K562 (cell line): ENCODE data around the gene KCNK7. TPM values are rescaled to one million over a fixed set of nuclear protein-coding genes. Genes with fewer than 3 reads are reported as not detected.

Experiments
- CCNT2 ChIP-seq: IDR thresholded peaks from 2 replicates; pipeline ENCODE4 v1.6.1; 2011; ENCODE audit warnings: borderline replicate concordance, low read depth, mild to moderate bottlenecking, moderate library complexity, mixed read lengths, low read length; ENCODE audit not compliant: insufficient read length; ENCODE audit errors: extremely low read depth
- CHD1 ChIP-seq: fragments of 200-600 bp; sonication (generic); IDR thresholded peaks from one replicate; pipeline ENCODE4 v1.6.1; 2012; ENCODE audit warnings: mild to moderate bottlenecking, moderate library complexity, low read length, inconsistent platforms
- CXXC5 ChIP-seq: fragments of 250-450 bp; sonication (Bioruptor Pico); IDR thresholded peaks from 2 replicates; pipeline ENCODE4 v1.8.0; 2022; ENCODE audit warnings: inconsistent platforms, mild to moderate bottlenecking, moderate library complexity
- MAZ ChIP-seq, 2 experiments: fragments of 450-650 bp in 1 of 2; sonication (generic) in 1 of 2; formaldehyde crosslinking; IDR thresholded peaks in 1 of 2; conservative IDR thresholded peaks in 1 of 2; 2 replicates each; pipeline versions ENCODE4 v1.4.0 to v1.5.0; 2020; ENCODE audit warnings: mild to moderate bottlenecking in 1 of 2, missing genetic modification reagents in 1 of 2
- NCOR1 ChIP-seq: fragments of 450-650 bp; IDR thresholded peaks from 2 replicates; pipeline ENCODE4 v1.6.1; 2016; ENCODE audit warnings: mild to moderate bottlenecking, moderate library complexity
- PHF8 ChIP-seq: fragments of 200-600 bp; sonication (generic); IDR thresholded peaks from 2 replicates; pipeline ENCODE4 v1.6.1; 2012; ENCODE audit warnings: mixed run types, mild to moderate bottlenecking, inconsistent platforms, low read length, moderate library complexity, borderline replicate concordance
- PRPF4 ChIP-seq: fragments of 200-400 bp; formaldehyde crosslinking; IDR thresholded peaks from one replicate; pipeline ENCODE4 v1.6.1; 2017; ENCODE audit warnings: low read length, low read depth, mild to moderate bottlenecking; ENCODE audit not compliant: insufficient read depth, poor library complexity, severe bottlenecking
- RB1 ChIP-seq: fragments of 450-650 bp; IDR thresholded peaks from 2 replicates; pipeline ENCODE4 v1.6.1; 2017; ENCODE audit warnings: low read depth, mild to moderate bottlenecking
- SIN3A ChIP-seq, 2 experiments: fragments of 150-350 bp in 1 of 2; IDR thresholded peaks; 2 replicates each; pipeline ENCODE4 v1.6.1; 2011 to 2016; ENCODE audit warnings: borderline replicate concordance in 2 of 2, low read depth in 2 of 2, low read length in 2 of 2, mild to moderate bottlenecking in 2 of 2, moderate library complexity in 2 of 2; ENCODE audit not compliant: control insufficient read depth in 1 of 2
- STAG1 ChIP-seq: sonication (generic); formaldehyde crosslinking; IDR thresholded peaks from 2 replicates; pipeline ENCODE4 v1.5.0; 2020; ENCODE audit warnings: missing genetic modification reagents, borderline replicate concordance
- WHSC1 ChIP-seq: IDR thresholded peaks from one replicate; pipeline ENCODE4 v1.6.1; 2012; ENCODE audit warnings: low read length, control low read depth, inconsistent platforms
- YY1 ChIP-seq, 3 experiments: IDR thresholded peaks; 2 replicates each; pipeline ENCODE4 v1.6.1; 2011; ENCODE audit warnings: low read length in 2 of 3, mild to moderate bottlenecking in 2 of 3, moderate library complexity in 2 of 3, borderline replicate concordance in 1 of 3, control low read depth in 1 of 3, low read depth in 1 of 3; ENCODE audit not compliant: insufficient read depth in 3 of 3, insufficient replicate concordance in 2 of 3, control insufficient read depth in 1 of 3, insufficient read length in 1 of 3; ENCODE audit errors: extremely low read depth in 1 of 3
- ZFP36 ChIP-seq: fragments of 150-350 bp; IDR thresholded peaks from 2 replicates; pipeline ENCODE4 v1.6.1; 2018; ENCODE audit warnings: low read length, low read depth; ENCODE audit not compliant: partially characterized antibody
- ZNF551 ChIP-seq: fragments of 250-450 bp; sonication (Bioruptor Pico); IDR thresholded peaks from 2 replicates; pipeline ENCODE4 v1.5.0; 2021; ENCODE audit warnings: mild to moderate bottlenecking, moderate library complexity
- polyA plus RNA-seq, 8 experiments: library from polyadenylated mRNA; depleted of rRNA in 4 of 8; stranded (reverse) in 5 of 8; unstranded in 3 of 8; fragments of >200 nt; fragmentation: Nextera tagmentation in 2 of 8; fragmentation: Illumina TruSeq in 1 of 8; extraction: Ambion mirVana in 2 of 8; extraction: Trizol in 1 of 8; gene quantifications; 2 replicates each; pipeline versions ENCODE4 v1.2.1 to v1.2.3, GENCODE V29; 2011 to 2014; ENCODE audit warnings: inconsistent platforms in 1 of 8, missing spikeins in 1 of 8
- total RNA-seq, 7 experiments: library from RNA; depleted of rRNA in 6 of 7; stranded (reverse); fragments of >200 nt in 6 of 7; fragmentation: Illumina TruSeq in 2 of 7; extraction: Trizol in 2 of 7; gene quantifications; 2 replicates each; pipeline versions ENCODE4 v1.2.1 to v1.2.3, GENCODE V29; 2011 to 2021; ENCODE audit warnings: low replicate concordance in 1 of 7
- TF ChIP-seq, protein P1 (sequence below): sonication (generic); formaldehyde crosslinking; IDR thresholded peaks from 2 replicates; pipeline ENCODE4 v1.8.1; 2023; ENCODE audit warnings: missing genetic modification reagents, mild to moderate bottlenecking, borderline replicate concordance
- TF ChIP-seq, protein P2 (sequence below): fragments of 450-650 bp; IDR thresholded peaks from 2 replicates; pipeline ENCODE4 v1.6.1; 2016; ENCODE audit warnings: mild to moderate bottlenecking

Gene KCNK7
- total and polyA plus RNA-seq, 9 of the 15 experiments (the other 6 are each of a cell fraction or from before 2014, with no cell fraction given): 0.07 to 0.40 TPM; not detected in 7

DNA sequence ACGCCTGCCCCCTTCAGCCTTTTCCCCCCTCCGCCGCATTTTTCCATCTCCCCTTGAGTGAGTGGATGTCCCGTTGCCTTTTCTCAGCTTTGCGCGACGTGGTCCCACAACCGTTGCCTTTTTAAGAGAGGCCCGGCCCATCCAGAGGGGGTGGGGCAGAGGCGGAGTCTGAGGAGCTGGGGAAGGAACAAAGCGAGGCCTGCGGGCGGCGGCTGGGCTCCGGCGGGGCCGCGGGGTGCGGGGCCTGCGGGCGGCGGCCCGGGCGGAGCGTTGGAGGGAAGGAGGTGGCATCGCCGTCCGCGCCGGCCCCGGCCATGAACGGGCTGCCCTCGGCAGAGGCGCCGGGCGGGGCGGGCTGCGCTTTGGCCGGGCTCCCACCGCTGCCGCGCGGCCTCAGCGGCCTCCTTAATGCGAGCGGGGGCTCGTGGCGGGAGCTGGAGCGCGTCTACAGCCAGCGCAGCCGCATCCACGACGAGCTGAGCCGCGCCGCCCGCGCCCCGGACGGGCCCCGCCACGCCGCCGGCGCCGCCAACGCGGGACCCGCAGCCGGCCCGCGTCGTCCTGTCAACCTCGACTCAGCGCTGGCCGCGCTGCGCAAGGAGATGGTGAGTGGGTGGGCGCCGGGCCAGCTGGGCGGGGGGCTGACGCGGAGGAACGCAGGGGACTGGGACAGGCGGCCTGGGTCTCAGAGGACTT lies 23.1 kb downstream of the KCNK7 start, which contains the start of gene FAM89B (continued):
- TF ChIP-seq, protein P1, sequence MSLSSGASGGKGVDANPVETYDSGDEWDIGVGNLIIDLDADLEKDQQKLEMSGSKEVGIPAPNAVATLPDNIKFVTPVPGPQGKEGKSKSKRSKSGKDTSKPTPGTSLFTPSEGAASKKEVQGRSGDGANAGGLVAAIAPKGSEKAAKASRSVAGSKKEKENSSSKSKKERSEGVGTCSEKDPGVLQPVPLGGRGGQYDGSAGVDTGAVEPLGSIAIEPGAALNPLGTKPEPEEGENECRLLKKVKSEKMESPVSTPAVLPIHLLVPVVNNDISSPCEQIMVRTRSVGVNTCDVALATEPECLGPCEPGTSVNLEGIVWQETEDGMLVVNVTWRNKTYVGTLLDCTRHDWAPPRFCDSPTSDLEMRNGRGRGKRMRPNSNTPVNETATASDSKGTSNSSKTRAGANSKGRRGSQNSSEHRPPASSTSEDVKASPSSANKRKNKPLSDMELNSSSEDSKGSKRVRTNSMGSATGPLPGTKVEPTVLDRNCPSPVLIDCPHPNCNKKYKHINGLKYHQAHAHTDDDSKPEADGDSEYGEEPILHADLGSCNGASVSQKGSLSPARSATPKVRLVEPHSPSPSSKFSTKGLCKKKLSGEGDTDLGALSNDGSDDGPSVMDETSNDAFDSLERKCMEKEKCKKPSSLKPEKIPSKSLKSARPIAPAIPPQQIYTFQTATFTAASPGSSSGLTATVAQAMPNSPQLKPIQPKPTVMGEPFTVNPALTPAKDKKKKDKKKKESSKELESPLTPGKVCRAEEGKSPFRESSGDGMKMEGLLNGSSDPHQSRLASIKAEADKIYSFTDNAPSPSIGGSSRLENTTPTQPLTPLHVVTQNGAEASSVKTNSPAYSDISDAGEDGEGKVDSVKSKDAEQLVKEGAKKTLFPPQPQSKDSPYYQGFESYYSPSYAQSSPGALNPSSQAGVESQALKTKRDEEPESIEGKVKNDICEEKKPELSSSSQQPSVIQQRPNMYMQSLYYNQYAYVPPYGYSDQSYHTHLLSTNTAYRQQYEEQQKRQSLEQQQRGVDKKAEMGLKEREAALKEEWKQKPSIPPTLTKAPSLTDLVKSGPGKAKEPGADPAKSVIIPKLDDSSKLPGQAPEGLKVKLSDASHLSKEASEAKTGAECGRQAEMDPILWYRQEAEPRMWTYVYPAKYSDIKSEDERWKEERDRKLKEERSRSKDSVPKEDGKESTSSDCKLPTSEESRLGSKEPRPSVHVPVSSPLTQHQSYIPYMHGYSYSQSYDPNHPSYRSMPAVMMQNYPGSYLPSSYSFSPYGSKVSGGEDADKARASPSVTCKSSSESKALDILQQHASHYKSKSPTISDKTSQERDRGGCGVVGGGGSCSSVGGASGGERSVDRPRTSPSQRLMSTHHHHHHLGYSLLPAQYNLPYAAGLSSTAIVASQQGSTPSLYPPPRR (CRISPR knock-in tag): no peak
- TF ChIP-seq NCOR1: no peak
- TF ChIP-seq CHD1: peak; percentile 34
- no peak for TF ChIP-seq ZFP36
- TF ChIP-seq, protein P2, sequence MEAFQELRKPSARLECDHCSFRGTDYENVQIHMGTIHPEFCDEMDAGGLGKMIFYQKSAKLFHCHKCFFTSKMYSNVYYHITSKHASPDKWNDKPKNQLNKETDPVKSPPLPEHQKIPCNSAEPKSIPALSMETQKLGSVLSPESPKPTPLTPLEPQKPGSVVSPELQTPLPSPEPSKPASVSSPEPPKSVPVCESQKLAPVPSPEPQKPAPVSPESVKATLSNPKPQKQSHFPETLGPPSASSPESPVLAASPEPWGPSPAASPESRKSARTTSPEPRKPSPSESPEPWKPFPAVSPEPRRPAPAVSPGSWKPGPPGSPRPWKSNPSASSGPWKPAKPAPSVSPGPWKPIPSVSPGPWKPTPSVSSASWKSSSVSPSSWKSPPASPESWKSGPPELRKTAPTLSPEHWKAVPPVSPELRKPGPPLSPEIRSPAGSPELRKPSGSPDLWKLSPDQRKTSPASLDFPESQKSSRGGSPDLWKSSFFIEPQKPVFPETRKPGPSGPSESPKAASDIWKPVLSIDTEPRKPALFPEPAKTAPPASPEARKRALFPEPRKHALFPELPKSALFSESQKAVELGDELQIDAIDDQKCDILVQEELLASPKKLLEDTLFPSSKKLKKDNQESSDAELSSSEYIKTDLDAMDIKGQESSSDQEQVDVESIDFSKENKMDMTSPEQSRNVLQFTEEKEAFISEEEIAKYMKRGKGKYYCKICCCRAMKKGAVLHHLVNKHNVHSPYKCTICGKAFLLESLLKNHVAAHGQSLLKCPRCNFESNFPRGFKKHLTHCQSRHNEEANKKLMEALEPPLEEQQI: no peak
- TF ChIP-seq RB1: peak; percentile 74; the same call in 1 of the 2 replicates
- peak; percentile 84 for TF ChIP-seq CXXC5 (CRISPR knock-in tag)
- TF ChIP-seq PRPF4: no peak
- TF ChIP-seq CCNT2: peak; percentile 80
- no peak for TF ChIP-seq WHSC1
- TF ChIP-seq STAG1 (CRISPR knock-in tag): no peak
- TF ChIP-seq MAZ (CRISPR knock-in tag; conservative IDR thresholded peaks at IDR 0.05 in 1 of 2, IDR thresholded peaks at IDR 0.05 in 1 of 2): peak; percentile 54 to 62; a peak in 3 of 4 replicates
- TF ChIP-seq SIN3A (IDR thresholded peaks at IDR 0.05; ENCODE audit: borderline replicate concordance in 2 of 2, control insufficient read depth in 1 of 2, low read depth in 2 of 2, low read length in 2 of 2): peak in 1 of 2 experiments; percentile 42; a peak in 2 of 4 replicates
- no peak for TF ChIP-seq ZNF551 (CRISPR knock-in tag)
- peak; percentile 70; the same call in 1 of the 2 replicates for TF ChIP-seq PHF8
- peak in 2 of 3 experiments; percentile 10 to 43 for TF ChIP-seq YY1 (IDR thresholded peaks at IDR 0.05; ENCODE audit: borderline replicate concordance in 1 of 3, control insufficient read depth in 1 of 3, extremely low read depth in 1 of 3, insufficient read depth in 3 of 3, insufficient read length in 1 of 3, insufficient replicate concordance in 2 of 3, low read depth in 1 of 3, low read length in 2 of 3)
